ENCODE measurements around the gene RPS6KL1.

The RPS6KL1 gene

GRCh38 chr14:74886001-74886400 lies 37.1 kb downstream of the RPS6KL1 start:
- DNase-seq = no peak

GRCh38 chr14:74882103-74882920 lies 40.7 kb downstream of the RPS6KL1 start:
- peak; percentile 38 for ATAC-seq
- peak; percentile 56 for DNase-seq

More at GRCh38 chr14:74886001-74886400, 37.1 kb downstream of the RPS6KL1 start:
- no peak for ATAC-seq

DNA sequence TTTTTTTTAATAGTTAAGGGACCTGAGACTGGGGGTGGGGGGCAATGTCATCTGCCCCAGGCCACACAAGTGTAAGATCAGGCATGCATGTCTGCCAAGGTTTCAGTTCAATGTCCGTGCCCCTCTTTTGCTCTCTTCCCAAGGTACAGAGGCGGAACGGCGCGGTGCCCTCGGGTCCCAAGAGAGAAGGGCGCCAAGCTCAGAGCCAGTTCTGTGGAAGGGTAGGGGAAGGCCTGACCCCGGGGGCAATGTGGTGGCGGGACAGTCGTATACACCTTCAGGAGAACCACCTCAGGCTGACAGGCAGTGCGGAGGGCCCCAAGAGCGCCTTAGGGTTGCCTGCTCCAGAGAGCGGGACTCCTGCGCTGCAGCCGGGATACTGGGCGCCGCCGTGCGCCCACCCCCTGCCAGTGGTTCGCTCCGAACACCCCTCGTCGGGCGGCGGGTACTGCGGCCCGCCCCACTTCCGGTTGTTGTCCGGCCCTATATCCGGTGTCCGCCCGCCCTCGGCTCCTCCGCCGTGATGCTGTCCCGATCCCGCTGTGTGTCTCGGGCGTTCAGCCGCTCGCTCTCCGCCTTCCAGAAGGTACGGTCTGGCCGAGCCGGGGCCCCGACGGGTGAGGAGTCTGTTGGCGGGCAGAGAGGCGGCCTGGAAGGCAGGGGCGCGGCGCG lies 41.5 kb downstream of the RPS6KL1 start, which contains the start of gene DLST:
Gene DLST (plus strand): TSS at position 486 of the 672 bp plus-strand sequence. CDS start 38 bp downstream, at position 524.
- ATAC-seq (peak; percentile 97), DNase-seq (peak; percentile 93)

- DNase-seq = no peak
- no peak for ATAC-seq
Observed at GRCh38 chr14:74879427-74880182, 43.5 kb downstream of the RPS6KL1 start.

GRCh38 chr14:74875941-74876913 lies 46.8 kb downstream of the RPS6KL1 start, which contains the start of gene PROX2:
PROX2 (minus strand) TSS chr14:74876145; CDS start chr14:74863834, 12,311 bp downstream.
- DNase-seq = peak; percentile 47
- ATAC-seq = peak; percentile 53

- no peak for DNase-seq
- no peak for ATAC-seq
Observed at GRCh38 chr14:74875204-74875603, 47.9 kb downstream of the RPS6KL1 start.

GRCh38 chr14:74871819-74872218 lies 51.2 kb downstream of the RPS6KL1 start:
- ATAC-seq = no peak
- DNase-seq = no peak

- ATAC-seq = no peak
- no peak for DNase-seq
Observed at GRCh38 chr14:74868739-74869138, 54.3 kb downstream of the RPS6KL1 start.

DNA sequence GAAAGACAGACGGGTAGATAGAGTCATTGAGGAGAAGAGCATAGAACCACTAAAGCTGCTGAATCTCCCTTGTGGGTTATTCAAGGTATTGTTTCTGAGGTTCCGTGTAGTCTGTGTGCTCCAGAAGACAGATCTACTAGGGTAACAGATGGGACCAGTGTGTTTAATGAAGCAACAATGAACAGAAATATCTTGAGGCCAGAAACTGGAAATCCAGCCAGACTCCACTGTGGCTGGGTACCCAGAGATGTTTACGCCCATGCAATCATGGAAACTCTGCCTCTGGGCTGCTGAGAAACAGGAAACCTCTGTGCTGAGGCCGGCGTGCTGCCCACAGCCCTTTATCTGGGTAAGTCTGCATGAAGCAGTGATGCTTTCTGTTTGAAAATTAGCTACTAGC lies 55.4 kb downstream of the RPS6KL1 start:
- ATAC-seq = peak; percentile 99
- DNase-seq = peak; percentile 63

GRCh38 chr14:74866708-74867389 lies 56.2 kb downstream of the RPS6KL1 start:
- no peak for DNase-seq
- no peak for ATAC-seq

GRCh38 chr14:74865156-74865555 lies 57.9 kb downstream of the RPS6KL1 start:
- no peak for ATAC-seq
- DNase-seq = no peak

GRCh38 chr14:74864198-74864597 lies 58.9 kb downstream of the RPS6KL1 start:
- no peak for DNase-seq
- no peak for ATAC-seq

DNA sequence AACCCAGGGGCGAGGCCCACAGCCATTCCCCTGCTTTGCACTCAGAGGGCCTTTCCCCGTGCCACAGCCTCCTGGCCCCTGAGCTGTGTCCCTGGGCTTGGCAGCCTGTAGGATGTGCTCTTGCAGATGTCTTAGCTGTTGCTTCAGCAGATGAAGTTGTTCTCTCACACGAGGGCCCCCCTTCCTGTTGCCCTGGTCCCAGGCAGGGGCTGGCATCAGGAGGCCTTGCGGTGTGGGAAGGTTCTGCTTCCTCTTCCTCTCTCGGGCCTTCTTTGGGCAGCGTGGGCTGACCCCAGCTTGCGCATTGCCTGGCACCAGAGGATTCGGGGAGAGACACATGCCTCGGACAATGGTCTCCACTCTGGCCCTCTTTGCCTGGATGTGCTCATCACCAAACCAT lies 59.8 kb downstream of the RPS6KL1 start:
- DNase-seq = no peak
- no peak for ATAC-seq

DNA sequence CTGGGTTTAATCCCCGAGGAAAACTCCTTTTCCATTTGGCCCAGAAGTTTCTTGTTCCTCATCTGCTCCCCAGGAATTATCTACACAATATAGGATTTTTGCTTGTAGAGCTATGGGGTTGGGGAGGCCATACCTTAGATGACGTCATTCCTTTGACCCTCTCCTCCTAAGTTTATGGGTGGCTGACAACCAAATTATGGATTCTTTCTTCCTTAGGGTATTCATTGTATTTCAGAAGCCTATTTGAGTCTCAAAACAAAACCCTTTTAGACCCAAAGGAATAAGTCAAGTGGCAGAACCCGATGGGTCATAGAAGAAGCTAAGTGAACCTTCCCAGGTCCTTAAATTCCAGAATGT lies 61.3 kb downstream of the RPS6KL1 start:
- ATAC-seq = no peak
- no peak for DNase-seq

DNA sequence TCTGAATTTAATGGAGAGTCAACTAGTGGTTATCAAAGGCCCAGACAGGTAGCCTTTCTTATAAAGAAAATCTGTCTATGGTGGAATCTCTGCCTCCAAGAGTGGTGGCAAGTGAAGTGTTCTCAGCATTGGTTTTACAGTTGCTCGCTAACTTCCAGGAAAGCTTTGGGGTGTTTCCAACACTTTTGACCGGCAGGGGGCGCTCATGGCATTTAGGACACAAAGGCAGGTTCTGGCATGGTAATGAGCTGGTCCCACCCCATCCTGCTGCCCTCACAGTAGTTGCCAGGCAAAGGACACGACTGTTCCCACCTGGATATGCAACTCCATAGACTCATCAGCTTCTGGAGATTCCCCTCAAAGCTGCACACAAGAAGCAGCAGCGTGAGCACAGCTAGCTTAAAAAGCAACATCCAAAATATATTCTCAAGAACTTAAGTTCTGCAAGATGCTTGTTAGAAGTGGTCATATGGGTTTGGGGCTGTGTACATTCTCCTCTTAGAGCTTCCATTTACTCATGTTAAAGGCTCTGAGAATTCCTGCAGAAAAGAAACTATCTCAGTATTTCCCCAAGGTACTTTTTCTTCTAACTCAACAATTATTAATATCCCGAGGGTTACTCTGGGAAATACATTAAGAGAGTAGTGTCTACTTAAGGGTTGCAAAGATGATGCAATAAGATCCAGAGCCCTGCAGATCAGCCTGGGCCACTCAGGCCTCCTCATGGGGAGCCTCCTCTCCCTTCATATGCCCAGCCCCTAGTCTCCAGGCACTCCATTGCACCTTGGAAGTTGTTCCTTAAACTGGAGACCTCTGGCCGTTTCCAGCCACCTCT lies 61.9 kb downstream of the RPS6KL1 start:
- peak; percentile 86 for ATAC-seq
- DNase-seq = peak; percentile 97

GRCh38 chr14:74859757-74860552 lies 63.1 kb downstream of the RPS6KL1 start:
- DNase-seq = no peak
- ATAC-seq = no peak

- DNase-seq = no peak
- no peak for ATAC-seq
Observed at GRCh38 chr14:74858022-74858421, 65.0 kb downstream of the RPS6KL1 start.

GRCh38 chr14:74856366-74856765 lies 66.7 kb downstream of the RPS6KL1 start:
- no peak for DNase-seq
- ATAC-seq = no peak

DNA sequence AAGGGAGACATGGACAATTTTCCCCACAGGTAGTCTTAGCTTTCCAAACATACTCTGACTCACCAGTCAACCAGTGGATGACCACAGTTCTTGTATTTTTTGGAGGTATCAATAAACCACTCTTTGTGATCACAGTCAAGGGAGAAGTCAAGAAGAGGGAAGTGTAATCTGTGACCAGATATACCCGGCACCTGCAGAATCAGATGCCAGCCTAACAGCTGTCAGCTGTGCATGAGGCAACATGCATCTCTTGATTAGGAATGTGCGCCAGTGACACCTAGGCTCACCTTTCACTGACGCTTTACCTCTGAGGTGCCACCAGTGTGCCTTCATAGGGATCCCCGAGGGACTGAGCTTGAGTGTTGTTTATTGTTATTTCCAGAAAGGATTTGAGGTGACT lies 67.1 kb downstream of the RPS6KL1 start:
- DNase-seq (no peak), ATAC-seq (no peak)

Measured in stimulated activated naive CD8-positive, alpha-beta T cell treated with anti-CD3 and anti-CD28 coated beads, Interleukin-15, Interleukin-2, amounts not matched to agents 100 U/mL and 50 U/mL, for 24 hours (primary cell).